H9 (cell line): ENCODE measurements around the gene ADAMTSL4. TPM values are rescaled to one million over a fixed set of nuclear protein-coding genes. Genes with fewer than 3 reads are reported as not detected.
A peak's percentile ranks its signal among the peaks of the same experiment; 100 is the strongest.

ENCODE experiments used
- DNase-seq: peaks from one replicate; pipeline ENCODE4 v3.0.0-alpha.2; 2017
- H2AFZ ChIP-seq: one replicate; pipeline ENCODE4 v1.6.1; 2013; ENCODE audit warnings: mild to moderate bottlenecking, low read length, control low read depth, moderate library complexity
- H2AK5ac ChIP-seq: 2 replicates; pipeline ENCODE4 v1.6.1; 2013; ENCODE audit warnings: low read length, control low read depth, mixed read lengths; ENCODE audit not compliant: insufficient read length
- H2BK120ac ChIP-seq: one replicate; pipeline ENCODE4 v1.6.1; 2013; ENCODE audit warnings: low read depth, mild to moderate bottlenecking, low read length, control low read depth, inconsistent platforms; ENCODE audit not compliant: poor library complexity, severe bottlenecking
- H2BK12ac ChIP-seq: 2 replicates; pipeline ENCODE4 v1.6.1; 2013; ENCODE audit warnings: low read length, control low read depth, mixed read lengths, low read depth; ENCODE audit not compliant: insufficient read length
- H2BK15ac ChIP-seq: 2 replicates; pipeline ENCODE4 v1.6.1; 2013; ENCODE audit warnings: low read depth, low read length, control low read depth
- H2BK20ac ChIP-seq: one replicate; pipeline ENCODE4 v1.6.1; 2013; ENCODE audit warnings: low read depth, mild to moderate bottlenecking, low read length, control low read depth, inconsistent platforms; ENCODE audit not compliant: poor library complexity, severe bottlenecking
- H2BK5ac ChIP-seq: 2 replicates; pipeline ENCODE4 v1.6.1; 2013; ENCODE audit warnings: low read length, control low read depth, mixed read lengths; ENCODE audit not compliant: insufficient read length
- H3K14ac ChIP-seq: 2 replicates; pipeline ENCODE4 v1.6.1; 2013; ENCODE audit warnings: low read length, control low read depth; ENCODE audit not compliant: insufficient read depth
- H3K18ac ChIP-seq: 2 replicates; pipeline ENCODE4 v1.6.1; 2013; ENCODE audit warnings: low read depth, mild to moderate bottlenecking, mixed read lengths, low read length, control low read depth; ENCODE audit not compliant: insufficient read length
- H3K23ac ChIP-seq: 2 replicates; pipeline ENCODE4 v1.6.1; 2013; ENCODE audit warnings: low read length, control low read depth, mixed read lengths, low read depth; ENCODE audit not compliant: insufficient read length
- H3K23me2 ChIP-seq: 2 replicates; pipeline ENCODE4 v1.6.1; 2013; ENCODE audit warnings: low read depth, mild to moderate bottlenecking, mixed read lengths, low read length, control low read depth; ENCODE audit not compliant: insufficient read length, poor library complexity, severe bottlenecking
- H3K27ac ChIP-seq: 2 replicates; pipeline ENCODE4 v1.5.1; 2013; ENCODE audit warnings: low read length, control low read depth, mixed read lengths, low read depth; ENCODE audit not compliant: insufficient read length
- H3K27me3 ChIP-seq: 2 replicates; pipeline ENCODE4 v1.6.1; 2013; ENCODE audit warnings: low read length, control low read depth, inconsistent platforms; ENCODE audit not compliant: insufficient read depth
- H3K4ac ChIP-seq: 2 replicates; pipeline ENCODE4 v1.6.1; 2013; ENCODE audit warnings: low read depth, mild to moderate bottlenecking, control low read depth, inconsistent platforms, low read length, moderate library complexity
- H3K4me1 ChIP-seq: 2 replicates; pipeline ENCODE4 v1.6.1; 2013; ENCODE audit warnings: low read length, control low read depth, inconsistent platforms; ENCODE audit not compliant: insufficient read depth
- H3K4me2 ChIP-seq: 2 replicates; pipeline ENCODE4 v1.6.1; 2013; ENCODE audit warnings: low read length, control low read depth, mixed read lengths; ENCODE audit not compliant: insufficient read length, insufficient read depth
- H3K56ac ChIP-seq: 2 replicates; pipeline ENCODE4 v1.6.1; 2013; ENCODE audit warnings: low read depth, mild to moderate bottlenecking, mixed read lengths, low read length, control low read depth; ENCODE audit not compliant: insufficient read length
- H3K79me1 ChIP-seq: 2 replicates; pipeline ENCODE4 v1.6.1; 2013; ENCODE audit warnings: low read depth, mild to moderate bottlenecking, moderate library complexity, low read length, control low read depth, inconsistent platforms; ENCODE audit not compliant: insufficient read depth, poor library complexity, severe bottlenecking
- H3K79me2 ChIP-seq: 2 replicates; pipeline ENCODE4 v1.6.1; 2013; ENCODE audit warnings: low read length, control low read depth, inconsistent platforms; ENCODE audit not compliant: insufficient read depth
- H3K9ac ChIP-seq: 2 replicates; pipeline ENCODE4 v1.6.1; 2013; ENCODE audit warnings: low read length, control low read depth, mixed read lengths; ENCODE audit not compliant: insufficient read length; ENCODE audit errors: extremely low read depth
- H3K9me3 ChIP-seq: one replicate; pipeline ENCODE4 v1.6.1; 2013; ENCODE audit warnings: low read depth, low read length, inconsistent platforms; ENCODE audit not compliant: control insufficient read depth
- H3T11ph ChIP-seq: one replicate; pipeline ENCODE4 v1.6.1; 2013; ENCODE audit warnings: mild to moderate bottlenecking, low read length, control low read depth, inconsistent platforms
- H4K20me1 ChIP-seq: one replicate; pipeline ENCODE4 v1.6.1; 2013; ENCODE audit not compliant: control insufficient read depth, insufficient read length, insufficient read depth
- H4K5ac ChIP-seq: 2 replicates; pipeline ENCODE4 v1.6.1; 2013; ENCODE audit warnings: low read depth, mild to moderate bottlenecking, mixed read lengths, low read length, control low read depth; ENCODE audit not compliant: insufficient read length
- H4K8ac ChIP-seq: replicated peaks from 2 replicates; pipeline ENCODE4 v1.6.1; 2013; ENCODE audit warnings: low read length, control low read depth, mixed read lengths, low read depth; ENCODE audit not compliant: insufficient read length
- H4K91ac ChIP-seq: 2 replicates; pipeline ENCODE4 v1.6.1; 2013; ENCODE audit warnings: low read depth, mild to moderate bottlenecking, moderate library complexity, mixed read lengths, low read length, control low read depth; ENCODE audit not compliant: insufficient read length
- H3K27ac Mint-ChIP-seq, 3 experiments: 2 replicates in 2 of 3; 3 replicates in 1 of 3; pipeline ENCODE4 v1.8.0; 2020 to 2021; ENCODE audit warnings: mixed read lengths in 3 of 3, mild to moderate bottlenecking in 1 of 3, moderate library complexity in 1 of 3
- H3K27me3 Mint-ChIP-seq: 2 replicates; pipeline ENCODE4 v1.8.0; 2021; ENCODE audit warnings: low read depth, mild to moderate bottlenecking, moderate library complexity, mixed read lengths
- H3K36me3 Mint-ChIP-seq, 3 experiments: 2 replicates in 2 of 3; 3 replicates in 1 of 3; pipeline ENCODE4 v1.8.0; 2020 to 2021; ENCODE audit warnings: low read depth in 3 of 3, mixed read lengths in 3 of 3; ENCODE audit not compliant: insufficient read depth in 1 of 3
- H3K4me1 Mint-ChIP-seq, 2 experiments: 2 replicates each; pipeline ENCODE4 v1.8.0; 2020; ENCODE audit warnings: mixed read lengths in 2 of 2
- H3K4me3 Mint-ChIP-seq, 2 experiments: 2 replicates in 1 of 2; 3 replicates in 1 of 2; pipeline ENCODE4 v1.8.0; 2020 to 2021; ENCODE audit warnings: mild to moderate bottlenecking in 2 of 2, mixed read lengths in 2 of 2, moderate library complexity in 1 of 2
- H3K9me3 Mint-ChIP-seq, 2 experiments: 2 replicates in 1 of 2; 3 replicates in 1 of 2; pipeline ENCODE4 v1.8.0; 2020; ENCODE audit warnings: mild to moderate bottlenecking in 2 of 2, mixed read lengths in 2 of 2, moderate library complexity in 1 of 2
- WGBS: extraction: QIAGEN DNeasy Blood & Tissue Kit; methylation state at CpG from one replicate; pipeline ENCODE4 v1.1.7; 2013; ENCODE audit warnings: missing lambda C conversion rate, low lambda C conversion rate, mixed read lengths; ENCODE audit not compliant: insufficient read length; ENCODE audit errors: extremely low coverage; 5-methylcytosine and 5-hydroxymethylcytosine counted together
- total RNA-seq: library from RNA; stranded (reverse); gene quantifications from 2 replicates; pipeline ENCODE4 v1.2.1, GENCODE V29; 2021
- TF ChIP-seq, protein P1 (sequence below): fragments of 200-600 bp; sonication (generic); conservative IDR thresholded peaks from 3 replicates; pipeline ENCODE4 v1.8.0; 2021; ENCODE audit warnings: antibody characterized with exemption, mild to moderate bottlenecking

The ADAMTSL4 gene
- total RNA-seq, 1 experiment from 2014 or later, result 6.1 TPM

DNA sequence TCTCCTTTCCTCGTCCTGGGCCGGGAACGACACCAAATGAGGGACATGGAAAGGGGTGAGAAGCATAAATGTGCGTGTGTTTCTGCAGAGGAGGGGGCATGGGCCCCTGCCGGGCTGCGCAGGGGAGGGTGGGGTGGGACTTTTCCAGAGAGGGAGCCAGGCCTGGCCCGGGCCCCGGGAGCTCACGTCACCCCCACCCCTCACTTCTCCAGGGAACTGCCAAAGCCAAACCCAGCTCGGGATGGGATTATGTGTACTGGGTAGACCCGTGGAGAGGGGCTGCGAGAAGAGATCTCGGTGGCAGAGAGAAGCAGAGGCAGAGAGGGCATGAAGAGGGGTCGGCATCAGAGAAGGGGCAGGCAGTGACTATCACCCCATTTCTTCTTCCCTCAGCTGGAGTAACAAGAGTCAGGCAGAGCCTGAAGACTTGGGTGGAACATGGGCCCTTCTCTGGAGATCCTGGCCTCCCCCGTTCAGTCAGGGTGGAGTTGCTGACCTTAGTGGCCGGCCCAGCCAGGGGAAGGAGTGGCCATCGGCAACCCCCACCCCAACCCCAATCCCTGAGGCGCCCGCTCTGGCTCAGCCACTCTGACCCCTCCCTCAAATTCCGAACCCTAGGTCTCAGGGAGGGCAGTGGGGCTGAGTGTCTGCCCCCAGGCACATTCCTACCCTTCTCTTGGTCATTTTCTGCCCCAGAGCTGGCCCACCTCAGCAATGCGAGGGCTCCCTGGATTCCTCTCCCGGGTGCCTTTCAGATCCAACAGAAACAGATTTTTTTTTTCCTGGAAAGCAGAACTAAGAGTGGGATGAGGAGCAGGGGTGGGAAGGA lies 1.2 kb downstream of the ADAMTSL4 start:
- no peak overlapping the region for H3K23ac ChIP-seq
- Mint-ChIP-seq H3K9me3 (no peaks in the 10 kb centered on the region), H3K27ac (no peak overlapping the region), H3K27me3 (peaks cover 39% of the 10 kb centered on the region), H3K4me1 (peaks cover 16 to 28% of the 10 kb centered on the region in 2 experiments), H3K4me3 (peak overlapping the region in 1 of 2 experiments; percentile 87; a peak in 2 of 5 replicates), H3K36me3 (peaks cover 2 to 4% (median 2%) of the 10 kb centered on the region in 3 experiments; a peak in 6 of 7 replicates)
- H3K27ac ChIP-seq, result no peak overlapping the region
- no peaks in the 10 kb centered on the region for H4K20me1 ChIP-seq
- H3K9ac ChIP-seq, result no peak overlapping the region
- WGBS, result no CpG with 5 or more reads among the region's 22 CpGs
- 0 out of 2 replicates have a peak, but pooled peaks cover 3% of the 10 kb centered on the region for H3K4me1 ChIP-seq
- peak overlapping the region; percentile 48 for H3K4me2 ChIP-seq
- no peak overlapping the region for H3K14ac ChIP-seq
- no peak overlapping the region for H2BK15ac ChIP-seq
- no peak overlapping the region for H4K91ac ChIP-seq
- no peaks in the 10 kb centered on the region for H3K79me1 ChIP-seq
- no peak overlapping the region for H2AFZ ChIP-seq
- DNase-seq, result peak; percentile 34
- H2BK20ac ChIP-seq, result no peak overlapping the region
- no peak overlapping the region for H2BK12ac ChIP-seq
- H3K9me3 ChIP-seq, result no peaks in the 10 kb centered on the region
- H4K8ac ChIP-seq, result no peak overlapping the region
- no peaks in the 10 kb centered on the region for H3K79me2 ChIP-seq
- no peak overlapping the region for H3K4ac ChIP-seq
- H3K23me2 ChIP-seq, result peaks cover 10% of the 10 kb centered on the region
- H4K5ac ChIP-seq, result no peak overlapping the region
- no peak overlapping the region for H2AK5ac ChIP-seq
- no peak overlapping the region for H3K18ac ChIP-seq
- H2BK120ac ChIP-seq, result no peak overlapping the region
- no peak overlapping the region for H3T11ph ChIP-seq
- no peak overlapping the region for H3K56ac ChIP-seq
- peaks cover 3% of the 10 kb centered on the region; the same call in 1 of the 2 replicates for H3K27me3 ChIP-seq
- TF ChIP-seq, protein P1, sequence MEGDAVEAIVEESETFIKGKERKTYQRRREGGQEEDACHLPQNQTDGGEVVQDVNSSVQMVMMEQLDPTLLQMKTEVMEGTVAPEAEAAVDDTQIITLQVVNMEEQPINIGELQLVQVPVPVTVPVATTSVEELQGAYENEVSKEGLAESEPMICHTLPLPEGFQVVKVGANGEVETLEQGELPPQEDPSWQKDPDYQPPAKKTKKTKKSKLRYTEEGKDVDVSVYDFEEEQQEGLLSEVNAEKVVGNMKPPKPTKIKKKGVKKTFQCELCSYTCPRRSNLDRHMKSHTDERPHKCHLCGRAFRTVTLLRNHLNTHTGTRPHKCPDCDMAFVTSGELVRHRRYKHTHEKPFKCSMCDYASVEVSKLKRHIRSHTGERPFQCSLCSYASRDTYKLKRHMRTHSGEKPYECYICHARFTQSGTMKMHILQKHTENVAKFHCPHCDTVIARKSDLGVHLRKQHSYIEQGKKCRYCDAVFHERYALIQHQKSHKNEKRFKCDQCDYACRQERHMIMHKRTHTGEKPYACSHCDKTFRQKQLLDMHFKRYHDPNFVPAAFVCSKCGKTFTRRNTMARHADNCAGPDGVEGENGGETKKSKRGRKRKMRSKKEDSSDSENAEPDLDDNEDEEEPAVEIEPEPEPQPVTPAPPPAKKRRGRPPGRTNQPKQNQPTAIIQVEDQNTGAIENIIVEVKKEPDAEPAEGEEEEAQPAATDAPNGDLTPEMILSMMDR, result no peak
- H2BK5ac ChIP-seq, result no peak overlapping the region
